CD14-positive monocyte (primary cell): ENCODE results near the gene SATB1. TPM values are rescaled to one million over a fixed set of nuclear protein-coding genes. Genes with fewer than 3 reads are reported as not detected.
A peak's percentile ranks its signal among the peaks of the same experiment; 100 is the strongest.

Source experiments
- DNase-seq, 3 donors: peaks; one replicate each; pipeline ENCODE4 v3.0.0-alpha.2; 2011 to 2022
- H2AFZ ChIP-seq: 2 replicates; pipeline ENCODE4 v1.6.0; 2012; ENCODE audit warnings: mild to moderate bottlenecking, low read depth, low read length, inconsistent platforms; ENCODE audit not compliant: insufficient read depth, poor library complexity, severe bottlenecking
- H3K27ac ChIP-seq, 2 donors: 1 replicate in 1 of 2; 2 replicates in 1 of 2; pipeline ENCODE4 v1.5.1; 2012 to 2013; ENCODE audit warnings: low read length in 2 of 2, control low read depth in 1 of 2, inconsistent platforms in 1 of 2, low read depth in 1 of 2, mild to moderate bottlenecking in 1 of 2
- H3K27me3 ChIP-seq, 2 donors: one replicate each; pipeline versions ENCODE4 v1.6.0 to v1.6.1; 2011 to 2013; ENCODE audit warnings: low read length in 2 of 2; ENCODE audit not compliant: control insufficient read depth in 2 of 2, insufficient read depth in 2 of 2
- H3K36me3 ChIP-seq, 2 donors: replicated peaks in 1 of 2; 1 replicate in 1 of 2; 2 replicates in 1 of 2; pipeline versions ENCODE4 v1.5.1 to v1.6.1; 2012 to 2013; ENCODE audit warnings: low read length in 2 of 2, control low read depth in 1 of 2, inconsistent platforms in 1 of 2, mild to moderate bottlenecking in 1 of 2; ENCODE audit not compliant: insufficient read depth in 2 of 2, control insufficient read depth in 1 of 2
- H3K4me1 ChIP-seq, 2 donors: 1 replicate in 1 of 2; 2 replicates in 1 of 2; pipeline versions ENCODE4 v1.5.1 to v1.6.1; 2012 to 2013; ENCODE audit warnings: low read length in 2 of 2, control low read depth in 1 of 2, inconsistent platforms in 1 of 2, mild to moderate bottlenecking in 1 of 2, moderate library complexity in 1 of 2; ENCODE audit not compliant: insufficient read depth in 2 of 2, control insufficient read depth in 1 of 2
- H3K4me2 ChIP-seq: replicated peaks from 2 replicates; pipeline ENCODE3; 2012; ENCODE audit warnings: low read length, moderate library complexity, mild to moderate bottlenecking; ENCODE audit not compliant: poor library complexity, severe bottlenecking; ENCODE audit errors: extremely low read depth
- H3K4me3 ChIP-seq, 3 experiments: fragments of 200-600 bp in 1 of 3; sonication (generic) in 1 of 3; replicated peaks in 1 of 3; 1 replicate in 2 of 3; 2 replicates in 1 of 3; pipeline ENCODE4 v1.5.1; 2011 to 2013; ENCODE audit warnings: low read length in 3 of 3, mild to moderate bottlenecking in 3 of 3, control low read depth in 2 of 3, low read depth in 2 of 3, inconsistent platforms in 1 of 3, moderate library complexity in 1 of 3
- H3K79me2 ChIP-seq: 2 replicates; pipeline ENCODE4 v1.6.0; 2012; ENCODE audit warnings: mild to moderate bottlenecking, control low read depth, inconsistent platforms, low read length, moderate library complexity; ENCODE audit not compliant: insufficient read depth
- H3K9ac ChIP-seq: 2 replicates; pipeline ENCODE4 v1.6.0; 2017; ENCODE audit warnings: low read length, mild to moderate bottlenecking; ENCODE audit not compliant: insufficient read depth, poor library complexity, severe bottlenecking
- H3K9me3 ChIP-seq, 2 donors: replicated peaks in 1 of 2; 1 replicate in 1 of 2; 2 replicates in 1 of 2; pipeline versions ENCODE4 v1.5.1 to v1.6.1; 2012 to 2013; ENCODE audit warnings: low read length in 2 of 2, control low read depth in 1 of 2; ENCODE audit not compliant: control insufficient read depth in 1 of 2, insufficient read depth in 1 of 2
- H4K20me1 ChIP-seq: 2 replicates; pipeline ENCODE4 v1.6.0; 2012; ENCODE audit warnings: mild to moderate bottlenecking, low read length, control low read depth, moderate library complexity; ENCODE audit not compliant: insufficient read depth
- H3K27ac Mint-ChIP-seq, 7 donors: one replicate each; pipeline ENCODE4 v1.8.0; 2020; ENCODE audit warnings: mild to moderate bottlenecking in 7 of 7, mixed read lengths in 7 of 7, moderate library complexity in 6 of 7, inconsistent platforms in 2 of 7
- H3K27me3 Mint-ChIP-seq, 3 donors: one replicate each; pipeline ENCODE4 v1.8.0; 2021 to 2022; ENCODE audit warnings: low read depth in 3 of 3, mild to moderate bottlenecking in 3 of 3, mixed read lengths in 3 of 3, moderate library complexity in 3 of 3, inconsistent platforms in 1 of 3
- H3K36me3 Mint-ChIP-seq, 2 donors: one replicate each; pipeline ENCODE4 v1.8.0; 2020; ENCODE audit warnings: mixed read lengths in 2 of 2, inconsistent platforms in 1 of 2, mild to moderate bottlenecking in 1 of 2
- H3K4me1 Mint-ChIP-seq: one replicate; pipeline ENCODE4 v1.8.0; 2020; ENCODE audit warnings: mild to moderate bottlenecking, mixed read lengths
- H3K4me3 Mint-ChIP-seq, 2 donors: one replicate each; pipeline ENCODE4 v1.8.0; 2020; ENCODE audit warnings: mild to moderate bottlenecking in 2 of 2, mixed read lengths in 2 of 2, moderate library complexity in 1 of 2
- H3K9me3 Mint-ChIP-seq, 7 donors: one replicate each; pipeline ENCODE4 v1.8.0; 2020 to 2022; ENCODE audit warnings: mixed read lengths in 7 of 7, mild to moderate bottlenecking in 6 of 7, moderate library complexity in 6 of 7, inconsistent platforms in 2 of 7
- WGBS: methylation state at CpG from one replicate; pipeline ENCODE4 v1.1.5; 2013; ENCODE audit warnings: missing lambda C conversion rate; ENCODE audit not compliant: insufficient coverage; 5-methylcytosine and 5-hydroxymethylcytosine counted together
- intact Hi-C, 2 donors: fragments of 100-400 bp; cut with micrococcal nuclease; formaldehyde crosslinking; loops; one replicate each; pipeline versions ENCODE4 v1.15.0 to v1.15.1; 2023
- polyA plus RNA-seq, 3 donors: library from polyadenylated mRNA; depleted of rRNA in 1 of 3; unstranded in 2 of 3; stranded (reverse) in 1 of 3; fragments of 300-500 nt in 2 of 3; fragments of >200 nt in 1 of 3; fragmentation: Illumina TruSeq in 2 of 3; gene quantifications; 1 replicate in 2 of 3; 2 replicates in 1 of 3; pipeline ENCODE4 v1.2.3, GENCODE V29; 2012 to 2021
- TF ChIP-seq, protein P1 (sequence below): fragments of 200-600 bp; IDR thresholded peaks from one replicate; pipeline ENCODE4 v1.8.0; 2022; ENCODE audit warnings: antibody characterized with exemption, mild to moderate bottlenecking

SATB1 gene
- polyA plus RNA-seq, 3 donors: 4.3 to 35.3 (median 6.9) TPM

DNA sequence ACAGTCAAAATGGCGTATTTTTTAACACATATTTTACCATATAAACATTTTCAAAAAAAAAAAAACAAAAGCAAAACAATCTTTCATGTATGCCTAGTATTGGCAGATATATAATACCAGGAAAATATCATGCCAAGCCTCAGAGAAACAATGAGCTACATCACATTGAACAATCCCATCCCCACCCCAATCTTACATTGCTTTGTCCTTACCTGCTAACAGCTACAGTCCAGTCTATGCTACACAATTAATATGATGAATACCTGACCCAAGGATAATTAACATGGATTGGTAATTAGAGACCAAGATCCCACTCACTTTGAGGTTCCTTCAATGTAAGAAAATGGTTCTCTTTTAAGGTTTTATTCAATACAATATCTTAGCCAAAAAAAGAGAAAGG, 7.6 kb upstream of the SATB1 start:
- no peaks in the 10 kb centered on the region for H3K9me3 Mint-ChIP-seq
- Histone ChIP-seq H3K9me3 (no peaks in the 10 kb centered on the region), H3K27me3 (no peaks in the 10 kb centered on the region), H2AFZ (no peak overlapping the region), H3K9ac (no peak overlapping the region), H3K36me3 (no peaks in the 10 kb centered on the region), H3K4me2 (no peak overlapping the region), H3K27ac (no peak overlapping the region), H4K20me1 (no peaks in the 10 kb centered on the region), H3K79me2 (peaks cover 23% of the 10 kb centered on the region), H3K4me3 (no peak overlapping the region), H3K4me1 (peaks cover 10 to 19% of the 10 kb centered on the region in 2 donors)
- no peaks in the 10 kb centered on the region for H3K27me3 Mint-ChIP-seq
- no peak for DNase-seq
- no CpG with 5 or more reads among the region's 1 CpG for WGBS
- no peak overlapping the region for H3K4me3 Mint-ChIP-seq
- no peaks in the 10 kb centered on the region for H3K36me3 Mint-ChIP-seq
- H3K27ac Mint-ChIP-seq: no peak overlapping the region
- TF ChIP-seq, protein P1, sequence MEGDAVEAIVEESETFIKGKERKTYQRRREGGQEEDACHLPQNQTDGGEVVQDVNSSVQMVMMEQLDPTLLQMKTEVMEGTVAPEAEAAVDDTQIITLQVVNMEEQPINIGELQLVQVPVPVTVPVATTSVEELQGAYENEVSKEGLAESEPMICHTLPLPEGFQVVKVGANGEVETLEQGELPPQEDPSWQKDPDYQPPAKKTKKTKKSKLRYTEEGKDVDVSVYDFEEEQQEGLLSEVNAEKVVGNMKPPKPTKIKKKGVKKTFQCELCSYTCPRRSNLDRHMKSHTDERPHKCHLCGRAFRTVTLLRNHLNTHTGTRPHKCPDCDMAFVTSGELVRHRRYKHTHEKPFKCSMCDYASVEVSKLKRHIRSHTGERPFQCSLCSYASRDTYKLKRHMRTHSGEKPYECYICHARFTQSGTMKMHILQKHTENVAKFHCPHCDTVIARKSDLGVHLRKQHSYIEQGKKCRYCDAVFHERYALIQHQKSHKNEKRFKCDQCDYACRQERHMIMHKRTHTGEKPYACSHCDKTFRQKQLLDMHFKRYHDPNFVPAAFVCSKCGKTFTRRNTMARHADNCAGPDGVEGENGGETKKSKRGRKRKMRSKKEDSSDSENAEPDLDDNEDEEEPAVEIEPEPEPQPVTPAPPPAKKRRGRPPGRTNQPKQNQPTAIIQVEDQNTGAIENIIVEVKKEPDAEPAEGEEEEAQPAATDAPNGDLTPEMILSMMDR: no peak
- H3K4me1 Mint-ChIP-seq: peaks cover 24% of the 10 kb centered on the region
- intact Hi-C loops: no loop called here

DNA sequence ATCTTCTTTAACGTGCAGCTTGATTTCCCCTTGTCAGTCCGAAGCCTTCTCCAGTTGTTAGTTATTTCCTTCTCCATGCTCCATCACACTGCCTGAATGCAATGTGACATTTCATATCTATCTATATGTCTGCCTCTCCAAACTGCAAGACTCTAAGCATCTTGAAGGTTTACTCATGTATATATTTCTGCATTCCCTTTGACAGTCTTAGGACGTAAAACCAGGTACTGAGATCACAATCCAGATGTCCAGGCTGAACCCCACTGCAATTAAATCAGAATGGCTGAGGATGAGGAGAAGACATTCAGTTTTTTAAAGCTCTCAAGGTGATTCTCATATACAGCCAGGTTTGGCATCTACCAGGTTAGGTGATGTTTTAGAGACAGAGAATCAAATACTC, 6.1 kb upstream of the SATB1 start:
- Histone ChIP-seq H3K4me2 (no peak overlapping the region), H2AFZ (peak overlapping the region; percentile 52), H3K27ac (no peak overlapping the region), H3K4me1 (peaks cover 10 to 20% of the 10 kb centered on the region in 2 donors), H3K9me3 (no peaks in the 10 kb centered on the region), H3K27me3 (no peaks in the 10 kb centered on the region), H3K79me2 (peaks cover 10% of the 10 kb centered on the region), H3K9ac (no peak overlapping the region), H3K36me3 (no peaks in the 10 kb centered on the region), H3K4me3 (no peak overlapping the region), H4K20me1 (no peaks in the 10 kb centered on the region)
- TF ChIP-seq, protein P1: no peak
- Mint-ChIP-seq H3K27me3 (no peaks in the 10 kb centered on the region), H3K36me3 (no peaks in the 10 kb centered on the region), H3K4me1 (peaks cover 29% of the 10 kb centered on the region), H3K27ac (no peak overlapping the region), H3K4me3 (no peak overlapping the region), H3K9me3 (no peaks in the 10 kb centered on the region)
- 5% methylated on average over 2 of the region's 3 CpGs for WGBS
- intact Hi-C loops: no loop called here
- no peak for DNase-seq
